Stomach smooth muscle (tissue), 2 donors: ENCODE data around the gene NFIA.

Experiments
- H3K27ac ChIP-seq: one replicate; pipeline ENCODE4 v1.7.0; 2013; ENCODE audit warnings: mild to moderate bottlenecking, low read length, inconsistent platforms
- H3K27me3 ChIP-seq, 2 donors: one replicate each; pipeline ENCODE4 v1.7.0; 2013; ENCODE audit warnings: low read length in 2 of 2; ENCODE audit not compliant: insufficient read depth in 2 of 2, control insufficient read depth in 1 of 2
- H3K36me3 ChIP-seq, 2 donors: one replicate each; pipeline ENCODE4 v1.7.0; 2013; ENCODE audit warnings: low read length in 2 of 2; ENCODE audit not compliant: control insufficient read depth in 2 of 2, insufficient read depth in 2 of 2
- H3K4me1 ChIP-seq: one replicate; pipeline ENCODE4 v1.7.0; 2013; ENCODE audit warnings: low read length; ENCODE audit not compliant: control insufficient read depth, insufficient read depth
- H3K4me3 ChIP-seq, 2 donors: one replicate each; pipeline ENCODE4 v1.7.0; 2013; ENCODE audit warnings: low read length in 2 of 2
- H3K9ac ChIP-seq, 2 donors: one replicate each; pipeline ENCODE4 v1.7.0; 2013; ENCODE audit warnings: low read length in 2 of 2, mild to moderate bottlenecking in 1 of 2
- H3K9me3 ChIP-seq, 2 donors: one replicate each; pipeline ENCODE4 v1.7.0; 2013; ENCODE audit warnings: low read length in 2 of 2; ENCODE audit not compliant: control insufficient read depth in 2 of 2
- donor health status: healthy.
- donor health status: Pancreatic carcinoma.

NFIA gene

GRCh38 chr1:61285371-61285885 is 203.1 kb downstream of the NFIA start:
- H3K27ac ChIP-seq: no peak overlapping the region
- H3K36me3 ChIP-seq: no peaks in the 10 kb centered on the region
- H3K4me1 ChIP-seq: no peaks in the 10 kb centered on the region
- H3K9me3 ChIP-seq: no peaks in the 10 kb centered on the region
- H3K9ac ChIP-seq: no peak overlapping the region
- no peak overlapping the region for H3K4me3 ChIP-seq
- H3K27me3 ChIP-seq: no peaks in the 10 kb centered on the region

- Histone ChIP-seq H3K4me3 (no peak overlapping the region), H3K27me3 (no peaks in the 10 kb centered on the region), H3K9ac (no peak overlapping the region), H3K4me1 (no peaks in the 10 kb centered on the region), H3K36me3 (no peaks in the 10 kb centered on the region), H3K27ac (no peak overlapping the region), H3K9me3 (no peaks in the 10 kb centered on the region)
Observed at GRCh38 chr1:61287014-61287413, 204.7 kb downstream of the NFIA start.

GRCh38 chr1:61287734-61288133 is 205.4 kb downstream of the NFIA start:
- Histone ChIP-seq H3K36me3 (no peaks in the 10 kb centered on the region), H3K27me3 (no peaks in the 10 kb centered on the region), H3K9me3 (no peaks in the 10 kb centered on the region), H3K4me3 (no peak overlapping the region), H3K4me1 (no peaks in the 10 kb centered on the region), H3K9ac (no peak overlapping the region), H3K27ac (no peak overlapping the region)

GRCh38 chr1:61289232-61290098 is 207.1 kb downstream of the NFIA start:
- Histone ChIP-seq H3K36me3 (no peaks in the 10 kb centered on the region), H3K9ac (no peak overlapping the region), H3K27me3 (no peaks in the 10 kb centered on the region), H3K4me3 (no peak overlapping the region), H3K4me1 (no peaks in the 10 kb centered on the region), H3K27ac (no peak overlapping the region), H3K9me3 (no peaks in the 10 kb centered on the region)

GRCh38 chr1:61290525-61290924 is 208.2 kb downstream of the NFIA start:
- H3K4me1 ChIP-seq: no peaks in the 10 kb centered on the region
- H3K27me3 ChIP-seq: no peaks in the 10 kb centered on the region
- no peak overlapping the region for H3K27ac ChIP-seq
- no peaks in the 10 kb centered on the region for H3K36me3 ChIP-seq
- no peak overlapping the region for H3K4me3 ChIP-seq
- H3K9me3 ChIP-seq: no peaks in the 10 kb centered on the region
- H3K9ac ChIP-seq: no peak overlapping the region

GRCh38 chr1:61293197-61293596 is 210.8 kb downstream of the NFIA start:
- H3K27ac ChIP-seq: no peak overlapping the region
- H3K9me3 ChIP-seq: no peaks in the 10 kb centered on the region
- H3K4me1 ChIP-seq: no peaks in the 10 kb centered on the region
- H3K36me3 ChIP-seq: no peaks in the 10 kb centered on the region
- no peaks in the 10 kb centered on the region for H3K27me3 ChIP-seq
- no peak overlapping the region for H3K4me3 ChIP-seq
- H3K9ac ChIP-seq: no peak overlapping the region

- no peak overlapping the region for H3K27ac ChIP-seq
- no peaks in the 10 kb centered on the region for H3K27me3 ChIP-seq
- H3K4me1 ChIP-seq: no peaks in the 10 kb centered on the region
- no peaks in the 10 kb centered on the region for H3K36me3 ChIP-seq
- no peak overlapping the region for H3K4me3 ChIP-seq
- no peak overlapping the region for H3K9ac ChIP-seq
- H3K9me3 ChIP-seq: no peaks in the 10 kb centered on the region
Observed at GRCh38 chr1:61293986-61294504, 211.7 kb downstream of the NFIA start.

- H3K36me3 ChIP-seq: no peaks in the 10 kb centered on the region
- H3K27ac ChIP-seq: no peak overlapping the region
- H3K9me3 ChIP-seq: no peaks in the 10 kb centered on the region
- H3K4me3 ChIP-seq: no peak overlapping the region
- H3K4me1 ChIP-seq: no peaks in the 10 kb centered on the region
- no peaks in the 10 kb centered on the region for H3K27me3 ChIP-seq
- H3K9ac ChIP-seq: no peak overlapping the region
Observed at GRCh38 chr1:61294930-61295329, 212.6 kb downstream of the NFIA start.

GRCh38 chr1:61295818-61296537 is 213.6 kb downstream of the NFIA start:
- H3K27me3 ChIP-seq: no peaks in the 10 kb centered on the region
- H3K4me1 ChIP-seq: no peaks in the 10 kb centered on the region

GRCh38 chr1:61297887-61298286 is 215.5 kb downstream of the NFIA start:
- no peak overlapping the region for H3K27ac ChIP-seq
- no peak overlapping the region for H3K9ac ChIP-seq
- H3K27me3 ChIP-seq: no peaks in the 10 kb centered on the region
- H3K4me3 ChIP-seq: no peak overlapping the region
- peaks cover 5% of the 10 kb centered on the region for H3K4me1 ChIP-seq
- H3K36me3 ChIP-seq: no peaks in the 10 kb centered on the region
- H3K9me3 ChIP-seq: no peaks in the 10 kb centered on the region

More at GRCh38 chr1:61295818-61296537, 213.6 kb downstream of the NFIA start:
- Histone ChIP-seq H3K9ac (no peak overlapping the region), H3K36me3 (no peaks in the 10 kb centered on the region), H3K27ac (no peak overlapping the region), H3K9me3 (no peaks in the 10 kb centered on the region), H3K4me3 (no peak overlapping the region)
